SK-N-SH (cell line): ENCODE results near the gene TCF7L2.

Experiments
- CTCF ChIP-seq: fragments of 200-600 bp; sonication (generic); IDR thresholded peaks from 2 replicates; pipeline ENCODE4 v1.6.1; 2017; ENCODE audit warnings: antibody characterized with exemption, mild to moderate bottlenecking, moderate library complexity
- ELF1 ChIP-seq: IDR thresholded peaks from 2 replicates; pipeline ENCODE4 v1.4.0; 2012
- EP300 ChIP-seq, 2 experiments: IDR thresholded peaks; 2 replicates each; pipeline versions ENCODE4 v1.4.0 to v1.6.1; 2012; ENCODE audit warnings: borderline replicate concordance in 1 of 2, low read depth in 1 of 2, low read length in 1 of 2
- JUND ChIP-seq: IDR thresholded peaks from 2 replicates; pipeline ENCODE4 v1.4.0; 2012
- MAX ChIP-seq: IDR thresholded peaks from 2 replicates; pipeline ENCODE4 v1.4.0; 2012; ENCODE audit warnings: low read depth
- POLR2AphosphoS5 ChIP-seq: IDR thresholded peaks from 2 replicates; pipeline ENCODE4 v1.6.1; 2012; ENCODE audit warnings: low read depth, low read length
- RAD21 ChIP-seq: IDR thresholded peaks from 2 replicates; pipeline ENCODE4 v1.6.1; 2012; ENCODE audit warnings: mild to moderate bottlenecking, low read length
- RFX5 ChIP-seq: IDR thresholded peaks from 2 replicates; pipeline ENCODE4 v1.6.1; 2012; ENCODE audit warnings: mild to moderate bottlenecking, improper control_type of control experiment, low read length
- TAF1 ChIP-seq: IDR thresholded peaks from 2 replicates; pipeline ENCODE4 v1.6.1; 2012; ENCODE audit warnings: low read depth, mild to moderate bottlenecking, low read length, moderate library complexity, borderline replicate concordance
- TF ChIP-seq, protein P1 (sequence below): IDR thresholded peaks from 2 replicates; pipeline ENCODE4 v1.4.0; 2012; ENCODE audit warnings: low read depth, borderline replicate concordance

GRCh38 chr10:112911206-112911605, 38.8 kb upstream of the TCF7L2 start:
- no peak for TF ChIP-seq TAF1
- TF ChIP-seq CTCF = no peak
- no peak for TF ChIP-seq RAD21
- TF ChIP-seq RFX5 = no peak
- no peak for TF ChIP-seq JUND
- TF ChIP-seq EP300 (IDR thresholded peaks at IDR 0.05; ENCODE audit: borderline replicate concordance in 1 of 2, low read depth in 1 of 2, low read length in 1 of 2) = no peak
- no peak for TF ChIP-seq ELF1
- no peak for TF ChIP-seq POLR2AphosphoS5
- TF ChIP-seq MAX = no peak
- TF ChIP-seq, protein P1, sequence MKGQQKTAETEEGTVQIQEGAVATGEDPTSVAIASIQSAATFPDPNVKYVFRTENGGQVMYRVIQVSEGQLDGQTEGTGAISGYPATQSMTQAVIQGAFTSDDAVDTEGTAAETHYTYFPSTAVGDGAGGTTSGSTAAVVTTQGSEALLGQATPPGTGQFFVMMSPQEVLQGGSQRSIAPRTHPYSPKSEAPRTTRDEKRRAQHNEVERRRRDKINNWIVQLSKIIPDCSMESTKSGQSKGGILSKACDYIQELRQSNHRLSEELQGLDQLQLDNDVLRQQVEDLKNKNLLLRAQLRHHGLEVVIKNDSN = no peak
